ENCODE data around the gene TPRKB.
"Not testable (repeated sequence)": the region's sequence is repeated elsewhere in the genome, so short reads cannot be mapped to it uniquely, and the experiment has no call there.

TPRKB gene

DNA sequence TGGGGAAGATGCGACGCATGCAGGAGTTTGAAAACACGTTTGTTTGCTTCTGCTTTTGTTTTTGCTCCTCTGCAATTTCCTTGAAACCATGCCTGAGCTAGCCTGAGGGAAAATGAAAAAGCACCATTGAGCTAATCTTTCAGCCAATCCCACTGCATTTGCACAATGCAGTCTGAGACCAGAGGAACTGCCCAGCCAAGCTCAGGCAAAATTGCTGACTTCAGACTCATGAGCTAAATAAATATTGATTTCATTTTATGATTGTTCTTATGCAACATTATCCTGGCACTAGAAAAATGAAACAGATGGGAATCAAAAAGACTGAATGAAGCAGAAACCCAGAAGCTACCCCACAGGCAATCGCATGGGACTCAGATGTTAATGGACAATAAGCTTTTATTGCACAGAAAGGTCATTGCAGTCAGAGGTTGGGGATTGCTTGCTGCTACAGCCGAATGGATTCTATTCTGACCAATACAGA, 37.0 kb downstream of the TPRKB start:
- no peak for DNase-seq (ENCODE audit: low spot score)

DNA sequence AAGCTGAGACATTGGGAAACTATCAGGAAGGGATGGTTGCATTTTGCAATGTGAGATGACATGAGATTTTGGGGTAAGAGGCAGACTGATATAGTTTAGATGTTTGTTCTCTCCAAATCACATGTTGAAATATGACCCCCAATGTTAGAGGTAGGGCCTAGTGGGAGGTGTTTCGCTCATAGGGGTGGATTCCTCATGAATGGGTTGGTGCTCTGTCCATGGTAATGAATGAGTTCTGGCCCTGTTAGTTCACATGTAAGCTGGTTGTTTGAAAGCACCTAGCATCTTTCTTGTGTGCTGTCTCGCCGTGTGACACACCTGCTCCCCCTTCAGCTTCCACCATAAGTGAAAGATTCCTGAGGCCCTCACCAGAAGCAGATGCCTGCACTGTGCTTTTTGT, 37.7 kb downstream of the TPRKB start:
- no peak for DNase-seq (ENCODE audit: low spot score)

DNA sequence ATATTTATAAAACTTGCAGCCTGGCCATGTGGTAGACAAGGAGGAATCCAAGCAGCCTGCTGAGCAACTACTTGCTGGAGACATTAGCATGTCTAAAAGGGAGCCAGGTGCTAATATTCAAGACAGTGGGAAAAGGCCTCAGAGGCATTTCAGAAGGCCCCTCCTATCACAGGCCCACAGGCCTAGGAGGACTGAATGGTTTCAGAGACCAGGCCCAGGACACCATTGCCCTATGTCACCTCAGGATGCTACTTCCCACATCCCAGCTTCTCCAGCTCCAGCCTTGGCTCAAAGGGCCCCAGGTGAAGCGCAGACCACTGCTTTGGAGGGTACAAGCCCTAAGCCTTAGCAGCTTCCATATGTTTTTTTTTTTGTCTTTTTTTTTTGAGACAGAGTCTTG, 39.0 kb downstream of the TPRKB start:
- DNase-seq (ENCODE audit: low spot score), result no peak

DNA sequence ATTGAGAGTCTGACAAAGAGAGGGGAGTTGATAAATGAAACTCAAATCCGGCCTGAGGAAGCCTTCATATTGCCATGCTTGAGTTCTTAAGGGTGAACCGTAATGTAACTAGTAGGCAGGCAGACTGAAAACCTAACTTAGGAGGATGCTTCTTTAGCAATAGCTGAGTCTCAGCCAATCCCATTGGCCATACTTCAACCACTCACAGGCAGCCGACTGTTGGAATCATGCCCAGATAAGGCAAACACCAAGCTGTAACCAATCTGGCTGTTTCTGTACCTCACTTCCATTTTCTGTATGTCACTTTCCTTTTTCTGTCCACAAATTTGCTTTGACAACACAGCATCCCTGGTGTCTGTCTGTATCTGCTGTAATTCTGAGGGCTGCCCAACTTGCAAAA, 39.5 kb downstream of the TPRKB start:
- DNase-seq (ENCODE audit: low spot score), result no peak

DNA sequence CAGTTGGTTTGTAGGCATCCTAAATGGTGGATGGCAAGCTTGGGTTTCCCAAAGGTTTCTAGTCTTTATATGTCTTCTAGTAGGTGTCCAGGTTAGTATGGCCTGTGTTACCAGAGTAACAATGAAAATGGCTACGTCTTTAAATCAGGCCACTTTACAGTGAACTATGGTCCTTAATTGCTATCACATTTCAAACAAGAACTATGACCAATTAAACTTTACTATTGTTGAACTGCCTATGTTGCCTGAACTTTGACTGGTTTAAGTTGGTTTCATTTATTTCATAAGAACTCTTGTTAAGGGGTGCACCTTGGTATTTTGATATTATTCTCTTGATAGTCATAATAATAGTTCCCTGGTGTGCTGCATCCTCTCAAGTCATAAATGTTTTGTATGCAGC, 40.2 kb downstream of the TPRKB start:
- not testable (repeated sequence) for DNase-seq (ENCODE audit: low spot score)

DNA sequence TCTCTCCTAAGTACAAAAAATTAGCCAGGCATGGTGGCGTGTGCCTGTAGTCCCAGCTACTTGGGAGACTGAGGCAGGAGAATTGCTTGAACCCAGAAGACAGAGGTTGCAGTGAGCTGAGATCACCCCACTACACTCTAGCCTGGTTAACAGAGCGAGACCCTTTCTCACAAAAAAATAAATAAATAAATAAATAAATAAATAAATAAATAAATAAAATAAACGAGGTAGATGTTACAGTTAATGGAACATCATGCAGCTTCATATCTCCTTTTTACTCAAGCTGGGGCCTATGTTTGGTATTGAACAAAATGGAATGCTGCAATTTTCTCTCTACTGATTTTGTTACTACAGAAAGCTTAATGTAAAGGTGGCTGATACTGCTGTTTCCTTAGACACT, 40.6 kb downstream of the TPRKB start:
- DNase-seq (ENCODE audit: low spot score), result not testable (repeated sequence)

DNA sequence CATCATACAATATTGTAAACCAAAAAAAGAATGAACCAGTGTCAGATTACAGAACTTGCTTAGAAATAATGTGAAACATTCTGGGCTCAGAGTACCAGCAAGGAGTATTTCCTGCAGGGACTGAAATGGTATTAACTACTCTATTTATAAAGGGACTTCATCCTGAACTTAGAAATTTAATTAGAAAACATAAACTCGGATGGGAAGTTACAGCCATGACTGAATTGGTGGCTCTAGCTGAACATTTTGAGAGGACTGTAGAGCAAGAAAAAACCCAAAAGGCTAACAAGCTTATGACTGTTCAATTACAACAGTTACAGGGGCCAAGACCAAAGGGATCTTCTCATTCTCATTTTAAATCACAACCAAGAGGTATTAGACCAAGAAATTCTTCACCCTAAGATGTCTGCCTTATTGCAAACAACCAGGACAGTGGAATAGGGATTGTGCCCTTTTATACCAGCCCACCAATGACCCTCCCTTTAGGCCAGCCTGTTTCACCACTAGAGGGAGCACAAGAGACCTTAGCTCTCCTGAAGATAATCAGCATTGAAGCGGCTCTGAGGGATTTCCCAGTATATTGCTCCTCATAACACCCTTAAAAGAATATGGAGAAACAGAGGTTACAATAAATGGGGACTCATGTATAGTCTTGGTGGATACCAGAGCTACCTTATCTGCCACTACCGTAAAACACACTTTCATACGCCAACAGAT, 46.6 kb downstream of the TPRKB start:
- DNase-seq (ENCODE audit: low spot score), result not testable (repeated sequence)

DNA sequence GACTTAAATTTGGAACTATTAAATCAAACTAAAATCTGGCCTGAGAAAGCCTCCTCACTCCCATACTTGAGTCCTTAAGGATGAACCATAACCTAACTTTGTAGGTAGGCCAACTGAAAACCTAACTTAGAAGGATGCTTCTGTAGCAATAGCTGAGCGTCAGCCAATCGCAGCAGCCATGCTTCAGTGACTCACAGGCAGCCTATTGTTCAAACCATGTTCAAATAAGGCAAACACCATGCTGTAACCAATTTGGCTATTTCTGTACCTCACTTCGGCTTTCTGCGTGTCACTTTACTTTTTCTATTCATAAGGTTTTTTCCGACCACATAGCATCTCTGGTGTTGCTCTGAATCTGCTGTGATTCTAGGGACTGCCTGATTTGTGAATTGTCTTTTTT, 48.7 kb downstream of the TPRKB start:
- DNase-seq (ENCODE audit: low spot score), result not testable (repeated sequence)

DNA sequence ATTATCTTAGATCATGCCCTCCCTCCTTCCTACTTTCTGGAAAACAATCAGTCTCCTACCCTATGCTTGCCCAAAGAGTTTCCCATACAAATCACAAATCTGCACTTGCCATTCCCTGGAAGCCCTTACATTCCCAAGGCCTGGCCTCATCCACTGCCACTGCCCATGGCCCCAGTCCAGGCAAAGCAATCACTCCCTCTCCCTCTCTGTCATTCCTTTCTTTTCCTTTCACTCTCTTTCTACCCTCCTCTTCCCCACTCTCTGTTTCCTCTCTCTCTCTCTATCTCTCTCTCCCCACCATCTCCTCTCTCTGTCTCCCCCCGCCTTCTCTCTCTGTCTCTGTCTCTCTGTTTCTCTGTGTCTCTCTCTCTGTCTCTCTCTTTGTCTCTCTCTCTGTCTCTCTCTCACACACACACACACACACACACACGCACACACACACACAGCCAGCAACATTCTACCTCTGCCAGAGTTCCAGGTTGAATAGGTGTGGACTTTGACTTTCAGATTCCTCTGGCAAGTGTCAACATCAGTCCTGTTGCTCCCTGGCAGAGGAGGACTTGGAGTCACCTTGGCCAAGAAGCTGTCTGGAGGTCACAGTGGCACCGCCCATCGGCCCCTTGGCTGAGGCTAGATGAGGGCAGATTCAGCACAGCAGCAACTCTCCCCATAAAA, 51.2 kb downstream of the TPRKB start:
- DNase-seq (ENCODE audit: low spot score), result no peak

DNA sequence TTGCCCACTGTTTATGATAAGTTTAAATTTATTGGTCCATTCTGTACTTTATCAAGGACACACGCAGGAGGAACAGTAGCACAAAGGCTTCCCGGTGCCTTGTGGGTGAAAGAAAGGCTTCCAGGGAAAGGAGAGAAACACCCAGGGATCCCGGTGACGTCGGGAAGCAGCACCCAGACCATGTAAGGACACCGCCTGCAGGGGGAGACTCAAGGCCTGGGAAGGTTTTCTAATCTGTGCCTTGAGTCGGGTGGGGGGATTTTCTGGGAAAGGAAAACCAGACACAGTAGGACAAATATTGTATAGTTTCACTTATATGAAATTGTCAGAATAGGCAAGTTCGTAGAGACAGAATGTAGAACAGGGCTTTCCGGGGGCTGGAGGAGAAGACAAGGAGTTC, 52.2 kb downstream of the TPRKB start:
- DNase-seq (ENCODE audit: low spot score), result not testable (repeated sequence)

DNA sequence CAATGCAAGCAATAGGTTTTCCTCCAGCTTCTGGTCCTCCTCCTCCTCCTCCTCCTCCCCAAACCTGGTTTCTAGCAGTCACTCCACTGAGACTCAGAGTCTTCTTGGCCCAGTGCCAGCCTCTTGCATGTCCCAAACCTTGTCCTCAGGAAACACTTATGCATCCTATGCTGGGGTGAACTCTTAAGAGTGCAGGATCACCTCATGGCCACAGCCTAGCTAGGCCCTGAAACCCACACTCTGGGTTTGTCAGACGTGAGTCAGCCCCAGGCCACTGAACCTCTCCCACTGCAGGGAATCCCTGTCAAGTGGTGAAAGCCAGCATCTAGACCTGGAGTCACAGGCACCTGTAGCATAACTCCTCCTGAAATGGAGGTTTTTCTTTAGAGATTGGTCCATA, 52.8 kb downstream of the TPRKB start:
- not testable (repeated sequence) for DNase-seq (ENCODE audit: low spot score)

DNA sequence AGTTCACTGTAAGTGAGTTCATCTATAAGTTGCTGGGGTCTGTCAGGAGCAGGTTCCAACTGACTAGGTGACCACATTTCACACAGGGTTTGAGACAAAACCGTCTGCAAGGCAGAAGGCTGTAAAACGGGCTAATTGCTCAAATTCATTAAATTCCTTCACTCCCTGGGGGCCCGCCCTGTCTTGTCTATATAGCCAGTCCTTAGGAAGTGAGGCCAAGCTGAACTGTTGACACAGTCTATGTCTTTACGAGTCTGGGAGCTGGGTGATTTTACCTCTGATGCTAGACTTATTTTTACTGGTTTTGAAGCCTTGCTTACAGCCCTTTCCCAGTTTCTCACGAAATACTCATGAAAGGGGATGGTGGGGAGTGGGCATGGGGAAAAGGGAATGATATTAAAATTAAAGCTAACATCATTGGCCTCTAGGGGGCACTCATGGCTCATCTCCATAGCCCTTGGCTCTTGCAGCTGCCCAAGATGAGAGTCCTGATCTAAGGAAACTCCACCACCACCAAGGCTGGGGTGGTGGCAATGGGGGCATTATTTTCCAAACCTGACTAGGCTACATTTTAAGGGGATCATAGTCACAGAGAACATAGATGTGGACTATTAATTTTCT, 57.1 kb downstream of the TPRKB start:
- DNase-seq (ENCODE audit: low spot score), result not testable (repeated sequence)

Measured in HuH-7.5 (cell line).